ENCODE measurements around the gene PLA2G3.

GRCh38 chr22:31088233-31088986 lies 51.9 kb downstream of the PLA2G3 start:
- no peak for TF ChIP-seq CTCF (IDR thresholded peaks at IDR 0.05)
- TF ChIP-seq POLR2A (IDR thresholded peaks at IDR 0.05) = no peak
